K562 (cell line): ENCODE data around the gene MAP3K20. TPM values are rescaled to one million over a fixed set of nuclear protein-coding genes. Genes with fewer than 3 reads are reported as not detected.

Source experiments
- ARID3A ChIP-seq: IDR thresholded peaks from 2 replicates; pipeline ENCODE4 v1.6.1; 2012; ENCODE audit warnings: low read depth, low read length, improper control_type of control experiment, borderline replicate concordance
- EP300 ChIP-seq: IDR thresholded peaks from 2 replicates; pipeline ENCODE4 v1.6.1; 2012; ENCODE audit warnings: low read length, improper control_type of control experiment
- FOXP4 ChIP-seq: sonication (generic); formaldehyde crosslinking; IDR thresholded peaks from 2 replicates; pipeline ENCODE4 v1.8.0; 2022; ENCODE audit warnings: mild to moderate bottlenecking, missing genetic modification reagents, borderline replicate concordance
- MCM7 ChIP-seq, 2 experiments: fragments of 450-650 bp; IDR thresholded peaks; 2 replicates each; pipeline ENCODE4 v1.6.1; 2016 to 2018
- NFIC ChIP-seq: fragments of 450-650 bp; IDR thresholded peaks from 2 replicates; pipeline ENCODE4 v1.6.1; 2017; ENCODE audit warnings: mild to moderate bottlenecking, inconsistent platforms
- PBX2 ChIP-seq, 2 experiments: IDR thresholded peaks in 1 of 2; conservative IDR thresholded peaks in 1 of 2; 2 replicates each; pipeline ENCODE4 v1.6.1; 2016; ENCODE audit warnings: low read depth in 2 of 2, mild to moderate bottlenecking in 1 of 2, missing compliant biosample characterization in 1 of 2, missing genetic modification characterization in 1 of 2, moderate library complexity in 1 of 2
- PKNOX1 ChIP-seq: fragments of 450-650 bp; IDR thresholded peaks from 2 replicates; pipeline ENCODE4 v1.6.1; 2016
- POLR2AphosphoS5 ChIP-seq: IDR thresholded peaks from 2 replicates; pipeline ENCODE4 v1.6.1; 2011; ENCODE audit warnings: mild to moderate bottlenecking, low read depth, low read length, moderate library complexity; ENCODE audit not compliant: control insufficient read depth, insufficient read depth
- RNF2 ChIP-seq: sonication (generic); IDR thresholded peaks from 2 replicates; pipeline ENCODE4 v1.6.1; 2016
- SMARCE1 ChIP-seq: fragments of 450-650 bp; IDR thresholded peaks from 2 replicates; pipeline ENCODE4 v1.7.1; 2016; ENCODE audit warnings: mild to moderate bottlenecking
- ZMIZ1 ChIP-seq, 2 experiments: fragments of 150-350 bp in 1 of 2; IDR thresholded peaks; 2 replicates each; pipeline ENCODE4 v1.6.1; 2012 to 2016; ENCODE audit warnings: low read depth in 2 of 2, low read length in 2 of 2, mild to moderate bottlenecking in 1 of 2, moderate library complexity in 1 of 2
- ZNF124 ChIP-seq: sonication (generic); formaldehyde crosslinking; IDR thresholded peaks from 2 replicates; pipeline ENCODE4 v1.8.1; 2022; ENCODE audit warnings: missing genetic modification reagents
- ZNF24 ChIP-seq: fragments of 450-650 bp; IDR thresholded peaks from 2 replicates; pipeline ENCODE4 v1.6.1; 2016
- ZNF695 ChIP-seq: fragments of 450-650 bp; formaldehyde crosslinking; IDR thresholded peaks from 2 replicates; pipeline ENCODE4 v1.4.0; 2020; ENCODE audit warnings: mild to moderate bottlenecking, moderate library complexity
- polyA plus RNA-seq, 8 experiments: library from polyadenylated mRNA; depleted of rRNA in 4 of 8; stranded (reverse) in 5 of 8; unstranded in 3 of 8; fragments of >200 nt; fragmentation: Nextera tagmentation in 2 of 8; fragmentation: Illumina TruSeq in 1 of 8; extraction: Ambion mirVana in 2 of 8; extraction: Trizol in 1 of 8; gene quantifications; 2 replicates each; pipeline versions ENCODE4 v1.2.1 to v1.2.3, GENCODE V29; 2011 to 2014; ENCODE audit warnings: inconsistent platforms in 1 of 8, missing spikeins in 1 of 8
- total RNA-seq, 7 experiments: library from RNA; depleted of rRNA in 6 of 7; stranded (reverse); fragments of >200 nt in 6 of 7; fragmentation: Illumina TruSeq in 2 of 7; extraction: Trizol in 2 of 7; gene quantifications; 2 replicates each; pipeline versions ENCODE4 v1.2.1 to v1.2.3, GENCODE V29; 2011 to 2021; ENCODE audit warnings: low replicate concordance in 1 of 7

Gene MAP3K20
- total and polyA plus RNA-seq, 9 of the 15 experiments (the other 6 are each of a cell fraction or from before 2014, with no cell fraction given), result 9.8 to 34.2 (median 27.3) TPM

GRCh38 chr2:173223871-173224270 is 148.2 kb downstream of the MAP3K20 start (continued):
- 0 out of 2 replicates have a peak, but pooled peaks have one; percentile 7 for TF ChIP-seq PKNOX1
- TF ChIP-seq EP300, result peak; percentile 77
- no peak for TF ChIP-seq ZNF124 (CRISPR knock-in tag)
- peak; percentile 47; the same call in 1 of the 2 replicates for TF ChIP-seq RNF2
- peak; percentile 82 for TF ChIP-seq POLR2AphosphoS5
- TF ChIP-seq ZNF695 (CRISPR knock-in tag), result no peak
- TF ChIP-seq SMARCE1, result peak; percentile 89
- no peak for TF ChIP-seq PBX2 (CRISPR knock-in tag; IDR thresholded peaks at IDR 0.05; ENCODE audit: low read depth)
- peak; percentile 77 for TF ChIP-seq PBX2 (tag; conservative IDR thresholded peaks at IDR 0.05; ENCODE audit: low read depth)
- TF ChIP-seq ZMIZ1 (IDR thresholded peaks at IDR 0.05; ENCODE audit: low read depth in 2 of 2, low read length in 2 of 2), result peak in 1 of 2 experiments; percentile 83; a peak in 2 of 4 replicates
- peak; percentile 28; the same call in 1 of the 2 replicates for TF ChIP-seq ZNF24
- TF ChIP-seq ARID3A, result peak; percentile 79; the same call in 1 of the 2 replicates
- TF ChIP-seq MCM7 (IDR thresholded peaks at IDR 0.05), result no peak
- TF ChIP-seq NFIC, result peak; percentile 93
- no peak for TF ChIP-seq FOXP4 (CRISPR knock-in tag)
